Activated CD4-positive, CD25-positive, alpha-beta regulatory T cell treated with anti-CD3 and anti-CD28 coated beads, Interleukin-2, amount 50 U/mL, for 16 hours (primary cell): Measurements from ENCODE around the gene KRT20.
A peak's percentile ranks its signal among the peaks of the same experiment; 100 is the strongest.
"Not testable (repeated sequence)": the region's sequence is repeated elsewhere in the genome, so short reads cannot be mapped to it uniquely, and the experiment has no call there.

ENCODE experiments used
- DNase-seq: peaks from one replicate; pipeline ENCODE4 v3.0.0-alpha.2; 2020; ENCODE audit warnings: low read depth, low spot score

The KRT20 gene, protein sequence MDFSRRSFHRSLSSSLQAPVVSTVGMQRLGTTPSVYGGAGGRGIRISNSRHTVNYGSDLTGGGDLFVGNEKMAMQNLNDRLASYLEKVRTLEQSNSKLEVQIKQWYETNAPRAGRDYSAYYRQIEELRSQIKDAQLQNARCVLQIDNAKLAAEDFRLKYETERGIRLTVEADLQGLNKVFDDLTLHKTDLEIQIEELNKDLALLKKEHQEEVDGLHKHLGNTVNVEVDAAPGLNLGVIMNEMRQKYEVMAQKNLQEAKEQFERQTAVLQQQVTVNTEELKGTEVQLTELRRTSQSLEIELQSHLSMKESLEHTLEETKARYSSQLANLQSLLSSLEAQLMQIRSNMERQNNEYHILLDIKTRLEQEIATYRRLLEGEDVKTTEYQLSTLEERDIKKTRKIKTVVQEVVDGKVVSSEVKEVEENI

DNA sequence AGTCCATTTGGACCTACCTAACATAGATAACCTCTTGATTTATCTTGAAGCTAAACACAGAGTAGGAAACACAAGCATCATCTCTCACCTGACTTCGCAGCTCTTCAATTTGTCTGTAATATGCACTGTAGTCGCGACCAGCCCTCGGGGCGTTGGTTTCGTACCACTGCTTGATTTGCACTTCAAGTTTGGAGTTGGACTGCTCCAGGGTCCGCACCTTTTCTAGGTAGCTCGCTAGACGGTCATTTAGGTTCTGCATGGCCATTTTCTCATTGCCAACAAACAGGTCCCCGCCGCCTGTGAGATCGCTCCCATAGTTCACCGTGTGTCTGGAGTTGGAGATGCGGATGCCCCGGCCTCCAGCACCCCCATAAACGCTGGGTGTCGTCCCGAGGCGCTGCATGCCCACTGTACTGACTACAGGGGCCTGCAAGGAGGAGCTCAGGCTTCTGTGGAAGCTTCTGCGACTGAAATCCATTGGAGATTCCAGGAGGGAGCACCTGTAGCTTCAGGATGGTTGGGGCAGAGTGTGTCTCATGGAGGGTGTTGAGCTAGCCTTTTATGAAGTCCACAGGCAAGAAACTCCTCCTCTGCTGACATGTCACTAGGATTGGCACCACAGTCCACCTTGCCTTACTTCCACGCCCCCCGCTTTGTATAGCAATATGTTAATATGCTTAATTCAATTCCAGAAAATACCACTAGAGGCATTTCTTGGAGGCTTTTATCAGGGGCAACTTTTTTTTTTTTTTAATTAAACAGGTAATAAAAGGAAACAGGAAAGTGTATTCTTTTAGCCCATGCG, at the start of gene KRT20:
KRT20 (minus strand) TSS at position 535 of the 805 bp plus-strand sequence; CDS start at position 478, 57 bp downstream.
- no peak for DNase-seq

DNA sequence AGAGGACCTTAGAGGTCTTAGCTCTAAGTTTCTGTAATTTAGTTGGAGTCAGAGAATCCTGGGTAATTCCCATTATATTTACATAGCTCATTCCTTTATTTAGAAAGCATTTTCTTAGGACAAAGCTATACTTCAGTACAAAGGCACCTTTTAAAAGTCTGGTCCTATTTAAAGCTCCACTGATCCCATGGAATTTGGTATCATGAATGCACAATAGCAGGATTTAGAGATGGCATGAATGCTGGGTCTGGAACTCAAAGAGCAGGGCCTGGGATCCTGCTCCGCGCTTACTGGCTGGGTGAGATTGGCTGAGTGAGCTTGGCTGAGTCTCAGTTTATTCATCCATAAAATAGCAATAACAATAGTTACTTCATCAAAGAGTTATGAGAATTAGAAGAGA, 47.6 kb upstream of the KRT20 start:
- DNase-seq: no peak

DNA sequence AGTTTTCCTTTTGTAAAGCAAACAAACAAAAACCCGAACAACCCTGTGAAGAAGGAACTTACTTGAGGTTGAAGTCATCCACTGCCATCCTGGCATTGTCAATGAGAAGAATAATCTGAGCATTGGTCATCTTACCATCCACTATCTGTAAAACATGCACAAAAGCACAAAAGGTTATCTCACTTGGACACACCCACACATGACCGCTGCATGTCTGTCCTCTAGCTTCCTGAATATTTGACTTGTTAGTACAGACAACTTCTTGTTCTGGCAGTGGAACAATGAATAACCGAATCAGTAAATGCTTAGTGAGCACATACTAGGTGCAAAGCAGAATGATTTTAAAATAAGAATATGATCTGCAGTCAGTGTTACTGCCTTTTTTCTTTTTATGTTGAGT, 46.3 kb upstream of the KRT20 start:
- no peak for DNase-seq

DNA sequence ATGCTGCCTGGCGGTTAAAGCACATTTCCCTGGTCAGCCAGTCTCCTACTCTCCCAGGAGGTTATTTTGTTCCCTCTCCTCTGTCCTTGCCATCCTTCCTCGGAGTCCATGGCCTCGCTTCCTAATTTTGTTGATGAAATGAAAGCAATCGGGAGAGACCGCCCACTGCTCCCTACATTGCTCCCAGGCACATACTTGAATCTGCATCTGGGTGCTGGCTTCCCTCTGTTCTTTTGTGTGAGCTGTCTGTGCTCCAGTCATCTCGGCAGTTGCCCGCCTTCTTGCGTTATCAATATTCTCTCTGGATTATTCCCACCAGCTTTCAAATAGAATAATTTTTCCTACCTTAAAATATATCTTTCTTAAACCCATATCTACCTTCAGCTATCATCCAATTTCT, 41.3 kb upstream of the KRT20 start:
- no peak for DNase-seq

DNA sequence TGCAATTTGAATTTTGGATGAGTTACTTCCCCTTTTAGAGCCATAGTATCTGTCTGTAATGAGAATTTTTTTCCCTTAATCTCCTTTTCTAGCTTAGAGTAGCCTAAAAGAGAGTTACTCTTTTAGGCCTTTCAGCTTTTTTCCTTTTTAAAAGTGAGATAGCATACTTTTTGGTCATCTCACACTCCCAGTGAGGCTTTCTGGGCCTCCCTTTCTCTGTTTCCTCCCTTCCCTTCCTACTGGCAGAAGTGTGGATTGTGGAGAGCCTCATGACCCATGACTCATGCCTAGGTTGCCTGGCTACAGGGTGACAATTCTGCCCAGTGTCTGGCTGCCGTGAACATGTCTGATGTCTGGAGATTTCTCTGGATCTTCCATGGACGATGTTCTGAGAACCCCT, 37.2 kb upstream of the KRT20 start:
- no peak for DNase-seq

DNA sequence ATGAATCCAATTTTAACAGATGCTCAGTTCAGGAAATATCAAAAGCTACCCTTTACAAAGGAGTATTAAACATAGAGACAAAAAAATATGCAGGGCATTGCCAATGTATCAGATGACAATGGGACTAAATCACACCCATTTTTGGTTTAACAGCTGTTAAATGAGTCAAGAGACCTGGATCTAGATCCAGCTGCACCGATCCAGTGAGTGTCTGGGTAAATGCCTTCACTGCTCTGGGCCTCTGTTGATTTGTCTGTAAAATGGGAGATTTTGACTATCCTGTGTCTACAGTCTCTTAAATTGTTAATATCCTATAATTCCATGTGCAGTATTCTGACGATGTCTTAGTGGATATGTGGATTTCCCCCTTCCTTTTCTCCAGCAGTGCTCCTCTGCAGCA, 36.0 kb upstream of the KRT20 start:
- no peak for DNase-seq

DNA sequence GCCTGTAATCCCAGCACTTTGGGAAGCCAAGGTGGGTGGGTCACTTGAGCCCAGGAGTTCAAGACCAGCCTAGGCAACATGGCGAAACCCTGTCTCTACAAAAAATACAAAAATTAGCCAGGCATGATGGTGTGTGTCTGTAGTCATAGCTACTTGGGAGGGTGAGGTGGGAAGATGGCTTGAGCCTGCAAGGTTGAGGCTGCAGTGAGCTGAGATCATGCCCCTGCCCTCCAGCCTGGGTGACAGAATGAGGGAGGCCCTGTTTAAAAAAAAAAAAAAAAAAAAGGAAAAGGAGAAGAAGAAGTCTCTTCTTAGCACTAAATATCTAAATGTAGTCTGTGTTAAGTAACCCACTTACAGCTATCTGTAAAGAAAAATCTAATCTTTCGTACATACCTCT, 32.1 kb upstream of the KRT20 start:
- DNase-seq: not testable (repeated sequence)

DNA sequence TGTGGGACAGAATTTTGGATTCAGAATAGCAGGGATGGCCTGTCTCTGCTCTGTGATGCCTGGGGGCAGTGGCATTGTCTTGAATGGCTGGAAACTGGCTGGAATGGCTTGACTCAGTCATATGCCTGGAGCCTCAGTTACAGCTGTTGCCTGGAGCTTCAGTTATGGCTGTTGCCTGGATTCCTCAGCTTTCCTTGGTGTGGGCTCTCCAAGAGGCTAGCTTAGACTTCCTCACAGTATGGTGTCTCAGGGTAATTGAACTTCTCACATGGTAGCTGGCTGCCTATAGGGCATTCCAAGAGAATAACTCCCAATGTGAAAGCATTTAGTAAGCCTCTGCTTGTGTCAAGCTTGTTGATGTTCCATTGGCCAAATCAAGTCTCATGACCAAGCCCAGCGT, 31.3 kb upstream of the KRT20 start:
- DNase-seq: no peak

DNA sequence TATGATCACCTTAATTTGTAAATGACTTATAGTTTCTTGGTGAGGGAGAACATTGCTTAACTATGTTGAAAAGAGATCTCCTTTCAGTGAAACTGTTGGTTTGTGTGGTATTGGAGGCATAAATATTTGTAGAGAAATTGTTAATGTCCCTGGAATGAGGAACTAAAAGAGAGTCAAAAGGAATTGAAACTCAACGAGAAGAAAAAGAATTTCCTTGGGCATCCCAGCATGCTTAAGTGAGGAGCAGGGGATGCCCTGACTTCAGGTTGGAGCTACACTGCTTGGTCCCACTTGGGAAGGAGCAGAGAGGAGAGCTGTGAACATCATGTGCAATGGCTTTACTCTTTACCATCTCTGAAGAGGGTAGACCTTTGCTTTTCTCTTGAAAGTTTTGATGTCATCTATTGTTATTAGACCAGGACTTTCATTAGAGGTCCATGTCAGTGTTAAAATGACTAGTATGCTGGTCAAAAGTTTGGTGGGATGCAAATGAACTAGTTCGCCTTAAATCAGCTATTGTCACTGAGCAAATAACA, 30.7 kb upstream of the KRT20 start:
- no peak for DNase-seq

DNA sequence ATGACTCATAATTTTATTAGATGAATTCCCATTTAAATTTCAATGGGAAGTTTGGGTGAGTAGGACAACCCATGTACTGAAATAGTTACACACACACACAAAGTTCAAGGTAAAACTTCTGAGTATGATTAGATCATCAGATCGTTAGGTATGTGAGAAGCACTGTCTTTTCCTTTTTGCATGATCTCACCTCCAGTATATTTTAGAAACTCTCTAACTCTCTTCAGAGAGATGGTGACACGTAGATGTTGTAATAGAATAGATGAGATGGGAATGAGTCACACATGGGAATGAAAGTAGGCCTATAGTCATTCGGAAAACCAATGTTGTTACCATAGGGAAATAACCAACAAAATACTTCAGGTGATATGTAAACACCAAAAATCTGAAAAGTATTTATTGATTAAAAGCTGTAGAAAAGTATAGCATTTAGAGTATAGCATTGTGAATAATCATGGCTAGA, 30.2 kb upstream of the KRT20 start:
- no peak for DNase-seq

DNA sequence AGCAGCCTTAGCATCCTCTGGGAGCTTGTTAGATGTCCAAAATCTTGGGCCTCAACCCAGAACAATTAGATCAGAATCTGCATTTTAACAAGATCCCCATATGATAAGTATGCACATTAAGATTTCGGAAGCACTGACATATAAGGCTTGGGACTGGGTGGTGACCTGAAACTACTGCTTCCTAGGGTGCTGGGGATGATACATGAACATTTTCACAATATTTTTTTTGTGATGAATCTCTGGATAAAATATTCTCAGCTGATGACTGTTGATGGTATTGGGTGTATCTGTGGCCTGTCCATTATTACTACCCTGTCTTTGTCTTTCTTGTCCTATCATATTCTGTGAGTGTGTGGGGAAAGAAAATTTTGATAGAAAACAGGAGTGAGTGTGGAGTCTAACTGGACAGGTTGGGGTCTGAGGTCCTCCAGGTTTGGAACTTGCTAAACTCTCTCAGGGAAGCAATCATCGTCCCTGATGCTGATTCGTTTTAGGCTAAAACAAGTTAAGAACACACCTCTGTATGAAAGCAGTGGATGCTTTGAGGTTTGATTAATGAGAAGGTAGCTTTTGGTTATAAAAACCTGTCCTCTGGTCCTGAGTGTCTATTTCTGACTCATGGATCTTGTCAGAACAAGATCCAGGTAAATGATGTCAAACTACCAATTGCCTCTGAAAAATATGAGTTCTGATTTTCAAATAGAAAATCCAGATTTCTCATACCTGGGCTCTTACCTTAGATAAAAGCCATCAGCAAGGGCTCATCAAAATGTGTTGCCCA, 29.2 kb upstream of the KRT20 start:
- DNase-seq: no peak

DNA sequence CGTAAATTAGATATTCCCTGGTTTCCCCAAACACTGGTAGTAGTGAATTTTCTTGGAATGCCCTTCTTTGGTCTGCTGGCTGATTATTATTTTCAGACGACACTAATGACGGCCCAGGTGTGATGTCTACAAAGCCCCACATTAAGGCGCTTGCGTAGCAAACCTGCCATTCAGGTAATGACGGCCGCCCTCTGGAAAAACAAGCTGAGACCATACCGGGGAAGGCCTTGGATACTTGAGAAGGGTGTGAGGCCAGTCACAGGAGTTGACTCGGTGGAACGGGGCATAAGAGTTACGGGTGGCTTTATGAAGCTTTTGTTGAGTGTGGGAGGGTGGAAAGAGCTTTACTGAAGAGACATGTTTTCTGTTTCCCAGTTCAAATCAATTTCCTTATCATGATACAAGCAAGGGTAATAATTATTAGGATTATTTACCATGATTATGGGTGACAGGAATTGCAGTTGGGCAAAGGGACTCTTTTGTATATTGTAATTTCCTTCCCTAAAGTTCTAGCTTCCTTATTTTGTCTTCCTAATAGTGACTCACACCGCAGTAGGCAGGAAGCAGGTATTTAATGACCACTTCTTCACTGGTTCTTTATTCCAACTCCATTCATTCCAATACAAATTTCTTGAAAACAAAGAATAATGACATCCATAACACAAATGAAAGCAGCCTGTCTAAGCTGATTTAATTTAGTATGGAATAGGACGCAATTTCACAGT, 27.6 kb upstream of the KRT20 start:
- DNase-seq: no peak

DNA sequence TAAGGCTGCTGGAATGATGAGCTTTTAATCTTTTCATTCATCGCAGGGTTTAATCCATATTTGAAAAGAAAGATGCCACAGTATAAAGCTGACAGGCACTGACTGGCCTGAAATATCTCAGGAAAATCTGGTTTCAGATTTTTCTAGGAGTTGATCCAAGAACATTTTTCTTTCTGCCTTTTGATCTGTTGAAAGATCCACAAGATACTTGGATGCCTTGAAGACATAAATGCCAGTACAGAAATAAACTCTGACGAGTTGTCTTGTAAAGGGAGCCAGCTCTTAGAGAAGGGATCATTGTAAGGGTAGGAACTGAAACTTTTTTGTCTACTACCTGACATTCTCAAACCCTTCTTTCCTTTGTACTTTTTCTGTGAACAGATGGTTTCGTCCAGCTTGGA, 25.4 kb upstream of the KRT20 start:
- DNase-seq: no peak

DNA sequence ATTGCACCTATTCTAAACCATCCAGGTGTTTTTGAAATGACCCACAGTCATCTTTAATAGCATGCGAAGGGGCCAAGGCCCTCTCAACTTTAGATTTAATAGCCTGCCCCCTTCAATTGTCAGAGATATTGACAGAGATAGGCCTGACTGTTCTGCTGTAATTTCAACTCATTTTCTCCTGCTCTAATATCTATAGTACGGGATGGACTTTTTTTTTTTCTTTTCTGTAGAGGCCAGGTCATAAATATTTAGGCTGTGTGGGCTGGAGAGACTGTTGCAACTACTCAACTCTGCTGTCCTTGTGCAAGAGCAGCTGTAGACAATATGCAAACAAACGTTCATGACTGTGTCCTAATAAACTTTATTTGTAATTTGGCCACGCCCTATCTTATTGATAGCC, 24.7 kb upstream of the KRT20 start:
- no peak for DNase-seq

DNA sequence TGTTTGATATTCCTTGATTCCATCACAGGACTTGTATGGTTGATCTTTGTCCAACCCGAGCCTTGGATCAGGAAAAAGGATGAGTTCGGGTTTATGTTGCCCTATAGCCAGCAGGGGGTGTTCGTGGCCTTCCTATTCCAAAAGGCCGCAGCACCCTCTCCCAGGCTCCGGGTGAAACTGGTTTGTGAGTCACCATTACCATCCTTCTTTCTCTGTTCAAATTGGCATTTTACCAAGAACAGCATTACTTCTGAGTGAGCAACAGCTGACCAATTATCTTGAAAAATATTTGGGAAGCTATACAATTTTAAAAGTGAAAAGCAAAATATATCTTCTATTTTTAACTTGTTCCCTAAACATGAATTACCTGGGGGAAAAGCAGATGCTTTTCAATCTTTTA, 24.3 kb upstream of the KRT20 start:
- DNase-seq: peak; percentile 39

DNA sequence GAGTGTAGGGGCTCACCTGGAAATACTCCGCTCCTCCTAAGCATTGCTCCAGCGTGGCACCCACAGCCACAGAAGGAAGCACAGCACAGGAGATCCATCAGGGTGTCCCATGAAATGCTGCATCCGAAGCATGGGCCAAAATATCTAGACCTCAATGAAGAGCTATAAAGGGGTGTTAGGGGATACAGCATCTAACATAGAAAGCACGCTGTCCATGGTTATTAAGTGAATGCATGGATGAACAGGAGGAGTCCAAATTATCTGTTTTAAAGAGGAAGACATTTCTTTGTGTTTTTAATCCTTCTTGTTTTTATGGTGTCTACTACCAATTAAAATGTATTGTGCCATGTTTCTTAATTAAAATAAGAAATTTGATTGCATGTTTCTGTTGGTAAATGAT, 21.6 kb upstream of the KRT20 start:
- no peak for DNase-seq

DNA sequence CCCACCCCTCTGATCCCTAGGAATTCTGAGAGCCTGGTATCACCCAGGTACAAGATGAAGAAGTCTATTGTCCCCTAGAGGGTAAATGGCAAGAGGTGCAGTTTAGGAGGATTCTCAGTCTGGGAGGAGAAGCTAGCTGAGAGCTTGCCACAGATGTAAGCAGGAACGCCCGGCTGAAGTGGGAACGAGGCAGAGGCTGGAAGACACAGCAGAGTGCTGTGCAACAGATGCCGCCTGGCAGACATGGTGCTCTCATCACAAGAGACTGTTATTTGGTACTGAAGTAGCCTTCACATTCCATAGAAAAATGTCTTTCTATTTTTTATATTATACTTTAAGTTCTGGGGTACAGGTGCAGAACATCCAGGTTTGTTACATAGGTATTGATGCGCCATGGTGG, 20.3 kb upstream of the KRT20 start:
- no peak for DNase-seq

DNA sequence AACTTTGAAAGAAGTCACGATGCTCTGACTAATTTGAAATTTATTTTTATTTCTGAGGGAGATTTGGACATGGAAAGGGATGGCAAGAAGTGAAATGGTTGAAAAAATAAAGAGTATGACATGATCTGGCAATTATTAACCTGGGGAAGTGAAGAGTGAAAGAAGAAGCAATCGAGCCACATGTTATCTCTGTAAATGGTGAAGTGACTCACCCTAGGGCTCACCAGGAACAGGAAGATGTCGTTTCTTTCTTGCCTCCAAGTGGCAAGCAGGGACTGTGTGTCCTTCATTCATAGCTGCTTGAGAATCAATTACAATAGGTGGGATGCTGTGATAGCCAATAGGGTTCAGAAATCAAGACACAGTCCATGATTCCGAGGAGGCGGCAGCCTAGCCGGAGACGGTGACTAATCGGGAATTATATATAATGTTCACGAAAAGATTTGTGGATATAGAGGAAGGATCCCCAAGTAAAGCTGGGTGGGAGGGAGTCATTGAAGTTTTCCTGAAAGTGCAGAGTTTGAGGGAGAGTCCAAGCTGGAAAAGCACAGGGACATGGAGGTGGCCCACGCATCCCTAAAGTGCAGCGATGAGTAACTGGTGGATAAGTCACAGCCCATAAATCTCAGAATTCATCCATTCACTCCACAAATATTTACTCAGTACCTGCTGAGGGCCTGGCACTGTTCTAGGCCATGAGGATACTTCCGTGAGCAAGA, 18.2 kb upstream of the KRT20 start:
- no peak for DNase-seq

DNA sequence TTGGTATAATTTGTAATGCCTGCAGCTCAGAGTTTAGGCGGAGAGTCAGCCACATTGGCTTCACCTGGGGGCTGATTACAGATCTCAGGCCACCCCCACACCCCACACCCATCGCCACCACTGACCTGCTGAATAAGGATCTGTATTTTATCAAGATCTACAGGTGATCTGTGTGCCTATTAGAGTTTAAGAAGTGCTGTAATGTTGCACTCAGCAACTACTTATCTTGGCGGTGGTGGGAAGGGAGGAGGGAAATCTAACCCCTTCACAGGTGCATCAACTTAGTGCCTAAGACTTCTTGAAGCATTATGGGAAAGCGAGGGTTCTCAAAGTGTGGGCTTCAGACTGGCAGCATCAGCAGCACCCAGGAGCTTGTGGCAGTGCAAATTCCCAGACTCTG, 17.5 kb upstream of the KRT20 start:
- DNase-seq: no peak

DNA sequence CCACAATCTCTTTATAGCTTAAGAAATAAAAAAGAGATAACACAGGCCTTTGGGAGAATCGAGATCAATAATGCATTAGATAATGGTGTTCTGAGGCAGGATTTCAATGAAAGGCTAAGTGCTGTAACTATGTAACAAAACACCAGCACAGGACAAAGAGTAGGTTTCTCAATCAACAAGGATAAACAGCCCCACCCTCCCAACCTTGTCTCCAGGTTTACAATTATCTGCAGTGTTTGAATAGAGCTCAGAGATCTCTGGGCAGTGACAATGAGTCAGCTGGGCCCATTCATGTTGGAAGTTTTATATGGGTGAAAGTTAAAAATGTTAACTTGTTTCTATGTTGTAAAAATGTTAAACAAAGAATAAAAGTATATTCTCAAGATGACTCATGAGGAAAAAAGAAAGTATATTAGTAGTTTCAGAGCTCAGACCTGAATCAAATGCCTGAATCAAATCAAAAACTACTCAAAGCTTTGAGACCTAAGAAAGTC, 17.0 kb upstream of the KRT20 start:
- no peak for DNase-seq
